HEK293T (cell line): ENCODE measurements around the gene SIT1.

Source experiments
- CTCF ChIA-PET: fragments of 350-600 bp; formaldehyde crosslinking; extraction: SDS; loops from one replicate; lab custom pipeline; 2021; ENCODE audit warnings: antibody characterized with exemption, inconsistent platforms; lab: Yijun Ruan, JAX
- POLR2A ChIA-PET: fragments of 350-600 bp; formaldehyde crosslinking; extraction: SDS; loops from one replicate; lab custom pipeline; 2020; ENCODE audit warnings: antibody characterized with exemption, inconsistent platforms; lab: Yijun Ruan, JAX
- DNase-seq: peaks from one replicate; pipeline ENCODE4 v3.0.0; 2012; ENCODE audit warnings: mixed read lengths; ENCODE audit errors: extremely low spot score
- ARNT ChIP-seq: fragments of 450-650 bp; IDR thresholded peaks from 2 replicates; pipeline ENCODE4 v1.6.1; 2017; ENCODE audit warnings: mild to moderate bottlenecking
- BHLHE40 ChIP-seq: fragments of 450-650 bp; IDR thresholded peaks from 2 replicates; pipeline ENCODE4 v1.6.1; 2016; ENCODE audit warnings: mild to moderate bottlenecking, moderate library complexity, borderline replicate concordance
- CTBP1 ChIP-seq: fragments of 450-650 bp; IDR thresholded peaks from 2 replicates; pipeline ENCODE4 v1.6.1; 2016; ENCODE audit warnings: borderline replicate concordance
- ELF4 ChIP-seq: fragments of 450-650 bp; IDR thresholded peaks from 2 replicates; pipeline ENCODE4 v1.6.1; 2017; ENCODE audit warnings: antibody characterized with exemption
- FOXA1 ChIP-seq: fragments of 450-650 bp; IDR thresholded peaks from 2 replicates; pipeline ENCODE4 v1.6.1; 2016; ENCODE audit warnings: mild to moderate bottlenecking
- FOXK2 ChIP-seq: fragments of 450-650 bp; IDR thresholded peaks from 2 replicates; pipeline ENCODE4 v1.6.1; 2016; ENCODE audit warnings: mild to moderate bottlenecking
- FOXM1 ChIP-seq: fragments of 450-650 bp; IDR thresholded peaks from 2 replicates; pipeline ENCODE4 v1.6.1; 2017; ENCODE audit warnings: mild to moderate bottlenecking, borderline replicate concordance
- HDGF ChIP-seq: fragments of 450-650 bp; IDR thresholded peaks from 2 replicates; pipeline ENCODE4 v1.6.1; 2017; ENCODE audit warnings: antibody characterized with exemption, borderline replicate concordance
- L3MBTL2 ChIP-seq: fragments of 450-650 bp; conservative IDR thresholded peaks from 2 replicates; pipeline ENCODE4 v1.6.1; 2016; ENCODE audit warnings: mild to moderate bottlenecking
- LEF1 ChIP-seq: fragments of 450-650 bp; IDR thresholded peaks from 2 replicates; pipeline ENCODE4 v1.6.1; 2017; ENCODE audit warnings: mild to moderate bottlenecking, borderline replicate concordance
- NFRKB ChIP-seq: fragments of 450-650 bp; IDR thresholded peaks from 2 replicates; pipeline ENCODE4 v1.6.1; 2016; ENCODE audit warnings: mild to moderate bottlenecking, moderate library complexity
- PKNOX1 ChIP-seq: fragments of 450-650 bp; IDR thresholded peaks from 2 replicates; pipeline ENCODE4 v1.6.1; 2016
- SP1 ChIP-seq: fragments of 450-650 bp; IDR thresholded peaks from 2 replicates; pipeline ENCODE4 v1.6.1; 2017
- SUZ12 ChIP-seq: fragments of 450-650 bp; IDR thresholded peaks from 2 replicates; pipeline ENCODE4 v1.6.1; 2016; ENCODE audit warnings: mild to moderate bottlenecking
- TARDBP ChIP-seq: fragments of 450-650 bp; IDR thresholded peaks from 2 replicates; pipeline ENCODE4 v1.6.1; 2016
- ZNF384 ChIP-seq: fragments of 450-650 bp; IDR thresholded peaks from 2 replicates; pipeline ENCODE4 v1.6.1; 2016

Gene SIT1, protein sequence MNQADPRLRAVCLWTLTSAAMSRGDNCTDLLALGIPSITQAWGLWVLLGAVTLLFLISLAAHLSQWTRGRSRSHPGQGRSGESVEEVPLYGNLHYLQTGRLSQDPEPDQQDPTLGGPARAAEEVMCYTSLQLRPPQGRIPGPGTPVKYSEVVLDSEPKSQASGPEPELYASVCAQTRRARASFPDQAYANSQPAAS

GRCh38 chr9:35650341-35651158 is at the start of gene SIT1:
TSS of gene SIT1 (minus strand) at chr9:35650931. CDS start at chr9:35650853, 78 bp downstream.
- TF ChIP-seq SUZ12 (no peak), FOXA1 (no peak), ELF4 (no peak), ARNT (no peak), HDGF (no peak), ZNF384 (no peak), LEF1 (no peak), FOXM1 (no peak), FOXK2 (no peak), CTBP1 (no peak), PKNOX1 (no peak), BHLHE40 (no peak), SP1 (no peak), TARDBP (no peak), L3MBTL2 (no peak), NFRKB (no peak)
- POLR2A ChIA-PET = interaction anchor here (0.7 to 5.6 kb wide), 2 partner anchors 7 to 1407 kb away, joined by 3 to 35 read pairs; partner anchors contain the start of genes CCDC107 and RMRP
- no peak for DNase-seq
- CTCF ChIA-PET = no interaction called here

- POLR2A ChIA-PET = no interaction called here
- CTCF ChIA-PET = no interaction called here
- TF ChIP-seq FOXA1 (no peak), CTBP1 (no peak), ELF4 (no peak), FOXM1 (no peak), HDGF (no peak)
- no peak for DNase-seq
Observed at GRCh38 chr9:35700031-35700430, 49.3 kb upstream of the SIT1 start.

- no peak for DNase-seq
- no peak for TF ChIP-seq SP1
- TF ChIP-seq LEF1 = no peak
- TF ChIP-seq ARNT = no peak
- no peak for TF ChIP-seq ZNF384
- no peak for TF ChIP-seq FOXM1
- no peak for TF ChIP-seq HDGF
- no peak for TF ChIP-seq CTBP1
- TF ChIP-seq BHLHE40 = no peak
- TF ChIP-seq L3MBTL2 = no peak
- no peak for TF ChIP-seq ELF4
- TF ChIP-seq FOXK2 = no peak
- no peak for TF ChIP-seq NFRKB
- TF ChIP-seq FOXA1 = no peak
- POLR2A ChIA-PET = no interaction called here
Observed at GRCh38 chr9:35698231-35698630, 47.5 kb upstream of the SIT1 start.

GRCh38 chr9:35697486-35697885 is 46.8 kb upstream of the SIT1 start:
- POLR2A ChIA-PET = no interaction called here
- TF ChIP-seq FOXA1 = no peak
- no peak for TF ChIP-seq LEF1
- TF ChIP-seq CTBP1 = no peak
- no peak for TF ChIP-seq NFRKB
- no peak for TF ChIP-seq BHLHE40
- no peak for TF ChIP-seq SUZ12
- no peak for TF ChIP-seq SP1
- no peak for TF ChIP-seq FOXK2
- no peak for TF ChIP-seq ZNF384
- TF ChIP-seq ELF4 = no peak
- TF ChIP-seq L3MBTL2 = no peak
- no peak for TF ChIP-seq TARDBP
- TF ChIP-seq FOXM1 = no peak
- TF ChIP-seq ARNT = no peak

More at GRCh38 chr9:35698231-35698630, 47.5 kb upstream of the SIT1 start:
- CTCF ChIA-PET = interaction anchor here (0.5 to 1.0 kb wide), 2 partner anchors 30 to 92 kb away, joined by 3 read pairs; no protein-coding TSS in a partner anchor

GRCh38 chr9:35696520-35697215 is 45.9 kb upstream of the SIT1 start:
- peak; percentile 74 for DNase-seq
- POLR2A ChIA-PET = interaction anchor here (1.0 to 1.5 kb wide), 5 partner anchors 20 to 52 kb away, joined by 3 to 5 read pairs (median 3); partner anchors contain the start of genes CCDC107, CREB3, GBA2 and RGP1
- no peak for TF ChIP-seq SP1
- no peak for TF ChIP-seq BHLHE40
- no peak for TF ChIP-seq L3MBTL2
- TF ChIP-seq ARNT = no peak
- TF ChIP-seq CTBP1 = no peak
- TF ChIP-seq TARDBP = no peak
- CTCF ChIA-PET = interaction anchor here (0.6 to 1.8 kb wide), 18 partner anchors 8 to 74 kb away, joined by 3 to 11 read pairs (median 4); partner anchors contain the start of genes ARHGEF39, CREB3, RGP1 and TLN1

More at GRCh38 chr9:35697486-35697885, 46.8 kb upstream of the SIT1 start:
- DNase-seq = no peak
- CTCF ChIA-PET = interaction anchor here (1.0 to 1.7 kb wide), 6 partner anchors 16 to 73 kb away, joined by 3 to 11 read pairs (median 4); partner anchors contain the start of genes ARHGEF39, CREB3 and TLN1

DNA sequence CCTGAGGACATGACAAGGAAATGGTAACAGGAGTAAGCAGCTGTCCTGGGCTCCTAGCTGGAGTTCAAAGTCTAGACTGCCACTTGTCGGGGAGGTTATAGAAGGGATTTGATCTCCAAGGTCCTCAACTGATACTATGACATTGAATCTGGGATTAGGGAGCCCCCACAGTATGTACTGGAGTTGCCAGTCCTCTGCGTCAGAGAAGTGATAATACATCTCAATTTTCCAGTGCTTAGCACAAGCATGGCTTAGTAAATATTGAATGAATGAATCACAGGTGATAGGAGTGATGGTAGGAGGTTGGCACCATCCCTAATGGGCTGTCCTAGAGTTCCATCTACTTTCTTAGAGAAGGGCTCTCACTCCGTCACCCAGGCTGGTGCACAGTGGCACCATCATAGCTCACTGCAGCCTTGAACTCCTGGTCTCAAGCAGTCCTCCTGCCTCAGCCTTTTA is 45.2 kb upstream of the SIT1 start:
- POLR2A ChIA-PET = interaction anchor here (1.0 to 2.3 kb wide), 6 partner anchors 20 to 53 kb away, joined by 3 to 6 read pairs (median 4); partner anchors contain the start of genes ARHGEF39, CCDC107, CREB3 and GBA2
- no peak for DNase-seq
- TF ChIP-seq ELF4 = no peak
- no peak for TF ChIP-seq ZNF384
- TF ChIP-seq FOXK2 = no peak
- no peak for TF ChIP-seq BHLHE40
- no peak for TF ChIP-seq CTBP1
- TF ChIP-seq ARNT = no peak
- no peak for TF ChIP-seq SUZ12
- no peak for TF ChIP-seq FOXA1
- TF ChIP-seq SP1 = no peak
- no peak for TF ChIP-seq LEF1
- TF ChIP-seq FOXM1 = no peak
- no peak for TF ChIP-seq NFRKB
- TF ChIP-seq PKNOX1 = no peak
- no peak for TF ChIP-seq TARDBP
- TF ChIP-seq L3MBTL2 = no peak
- TF ChIP-seq HDGF = no peak
- CTCF ChIA-PET = interaction anchor here (0.6 to 1.8 kb wide), 12 partner anchors 8 to 75 kb away, joined by 3 to 11 read pairs (median 4); partner anchors contain the start of genes CREB3, RGP1 and TLN1
